NCI-H128 (cell line): ENCODE data around the gene MCM6.

Experiments used
- DNase-seq: peaks from one replicate; lab custom pipeline; 2025; ENCODE audit not compliant: unreplicated experiment; lab: John Stamatoyannopoulos, UW

MCM6 gene

GRCh38 chr2:135791418-135792190 lies 84.6 kb downstream of the MCM6 start:
- no peak for DNase-seq

- no peak for DNase-seq
These were observed 85.8 kb downstream of the MCM6 start for GRCh38 chr2:135790423-135790822.
